GM15510 (cell line): Measurements from ENCODE around the gene NOL12.

Experiments
- POLR2A ChIP-seq: IDR thresholded peaks from 3 replicates; pipeline ENCODE4 v1.6.1; 2011; ENCODE audit warnings: borderline replicate concordance; ENCODE audit not compliant: insufficient read length; ENCODE audit errors: extremely low read depth

NOL12 gene

DNA sequence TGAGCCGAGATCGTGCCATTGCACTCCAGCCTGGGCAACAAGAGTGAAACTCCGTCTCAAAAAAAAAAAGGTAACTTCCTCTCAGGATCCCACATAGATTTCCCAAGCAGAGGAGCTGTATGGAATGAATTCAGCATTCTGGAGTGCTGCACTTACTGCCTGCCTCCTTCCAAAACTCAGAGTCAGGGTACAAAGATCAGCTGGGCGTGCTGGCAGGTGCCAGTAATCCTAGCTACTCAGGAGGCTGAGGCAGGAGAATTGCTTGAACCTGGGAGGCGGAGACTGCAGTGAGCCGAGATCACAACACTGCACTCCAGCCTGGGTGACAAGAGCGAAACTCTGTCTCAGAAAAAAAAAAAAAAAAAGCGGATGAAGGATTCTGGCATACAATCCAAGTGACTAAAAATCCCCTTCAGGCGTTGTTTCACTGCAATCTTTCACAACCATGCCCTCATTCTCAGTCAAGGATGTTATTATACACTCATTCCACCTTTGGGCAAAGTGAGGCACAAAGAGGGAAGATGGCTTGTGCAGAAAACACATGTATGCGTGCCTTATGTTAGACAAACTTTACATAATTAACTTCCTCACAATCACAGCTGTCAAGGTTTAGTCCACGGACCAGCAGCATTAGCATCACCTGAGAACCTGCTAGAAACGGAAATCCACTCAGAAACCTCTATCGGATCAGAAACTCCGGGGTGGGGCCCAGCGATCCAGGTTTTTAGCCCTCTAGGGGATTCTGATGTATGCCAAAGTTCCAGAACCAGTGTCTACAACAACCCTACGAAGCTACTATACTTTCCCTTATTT, 1.1 kb upstream of the NOL12 start:
- TF ChIP-seq POLR2A: no peak

DNA sequence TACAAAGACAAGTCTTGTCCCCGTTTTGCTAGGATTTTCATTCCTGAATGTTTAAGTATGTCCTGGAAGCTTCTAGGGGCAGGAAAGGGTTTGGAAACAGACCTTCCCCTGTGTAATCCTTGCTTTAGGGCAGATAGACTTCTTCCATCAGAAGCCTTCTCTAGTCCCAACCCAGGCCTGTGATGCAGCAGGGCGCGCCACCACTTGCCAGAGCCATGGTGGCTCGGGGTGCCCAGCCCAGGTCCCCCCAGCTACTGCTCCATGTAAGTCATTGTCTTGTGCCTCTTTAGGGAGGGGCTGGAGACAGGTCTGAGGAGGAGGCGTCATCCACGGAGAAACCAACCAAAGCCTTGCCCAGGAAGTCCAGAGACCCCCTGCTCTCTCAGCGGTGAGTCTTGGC, 4.3 kb downstream of the NOL12 start:
- TF ChIP-seq POLR2A: no peak

DNA sequence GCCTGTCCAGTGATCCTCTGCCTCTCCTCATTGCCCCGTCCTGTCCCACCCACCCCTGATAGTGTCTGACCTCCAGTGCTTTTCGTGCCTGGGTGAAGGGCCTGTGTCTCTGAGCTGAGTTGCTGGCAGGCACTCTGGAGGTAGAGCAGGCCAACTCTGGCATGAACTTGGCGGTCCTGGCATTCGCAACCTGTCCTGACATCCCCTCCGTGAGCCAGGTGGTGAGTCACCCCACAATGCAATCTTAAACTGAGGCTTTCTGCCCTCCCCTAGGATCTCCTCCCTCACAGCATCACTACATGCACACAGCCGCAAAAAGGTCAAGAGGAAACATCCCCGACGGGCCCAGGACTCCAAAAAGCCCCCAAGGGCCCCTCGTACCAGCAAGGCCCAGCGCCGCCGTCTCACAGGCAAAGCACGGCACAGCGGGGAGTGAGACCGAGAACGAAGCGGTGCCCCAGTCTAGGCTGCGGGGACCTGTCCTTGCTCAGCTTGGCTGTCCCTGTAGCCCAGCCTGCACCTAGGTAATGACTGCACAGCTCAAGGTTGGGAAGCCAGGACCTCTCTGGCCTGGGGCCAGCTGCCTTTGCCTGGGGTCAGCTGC, 4.9 kb downstream of the NOL12 start:
- TF ChIP-seq POLR2A: no peak

DNA sequence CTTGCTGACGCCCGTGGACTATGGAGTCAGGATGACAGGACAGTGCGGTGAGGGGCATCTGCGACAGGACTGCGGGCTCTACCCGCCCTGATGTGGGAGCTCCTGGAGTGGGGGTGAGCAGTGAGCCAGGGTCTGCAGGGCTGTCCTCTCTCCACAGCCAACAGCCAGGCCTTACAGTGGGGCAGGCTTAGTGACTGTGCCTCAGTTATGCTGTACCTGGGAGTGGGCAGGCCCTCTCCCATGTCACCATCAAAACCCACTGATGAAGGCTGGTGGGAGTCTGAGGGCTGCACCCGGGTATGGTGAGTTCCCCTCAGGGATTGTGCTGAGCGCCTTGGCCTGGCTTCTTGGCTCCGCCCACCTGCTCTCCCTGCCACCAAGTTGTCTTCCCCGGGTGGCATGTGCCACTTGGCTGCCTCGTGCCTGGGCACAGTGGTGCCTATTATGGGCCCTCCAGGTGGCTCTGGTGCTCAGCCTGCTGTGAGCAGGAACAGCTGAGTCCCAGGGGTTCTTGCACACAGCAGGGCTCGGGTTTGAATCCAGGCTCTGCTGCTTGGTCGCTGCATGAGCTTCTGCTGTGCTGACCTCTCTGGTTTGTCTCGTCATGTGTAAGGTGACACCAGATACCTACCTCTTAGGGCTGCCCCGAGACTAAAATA, 6.6 kb downstream of the NOL12 start:
- no peak for TF ChIP-seq POLR2A

DNA sequence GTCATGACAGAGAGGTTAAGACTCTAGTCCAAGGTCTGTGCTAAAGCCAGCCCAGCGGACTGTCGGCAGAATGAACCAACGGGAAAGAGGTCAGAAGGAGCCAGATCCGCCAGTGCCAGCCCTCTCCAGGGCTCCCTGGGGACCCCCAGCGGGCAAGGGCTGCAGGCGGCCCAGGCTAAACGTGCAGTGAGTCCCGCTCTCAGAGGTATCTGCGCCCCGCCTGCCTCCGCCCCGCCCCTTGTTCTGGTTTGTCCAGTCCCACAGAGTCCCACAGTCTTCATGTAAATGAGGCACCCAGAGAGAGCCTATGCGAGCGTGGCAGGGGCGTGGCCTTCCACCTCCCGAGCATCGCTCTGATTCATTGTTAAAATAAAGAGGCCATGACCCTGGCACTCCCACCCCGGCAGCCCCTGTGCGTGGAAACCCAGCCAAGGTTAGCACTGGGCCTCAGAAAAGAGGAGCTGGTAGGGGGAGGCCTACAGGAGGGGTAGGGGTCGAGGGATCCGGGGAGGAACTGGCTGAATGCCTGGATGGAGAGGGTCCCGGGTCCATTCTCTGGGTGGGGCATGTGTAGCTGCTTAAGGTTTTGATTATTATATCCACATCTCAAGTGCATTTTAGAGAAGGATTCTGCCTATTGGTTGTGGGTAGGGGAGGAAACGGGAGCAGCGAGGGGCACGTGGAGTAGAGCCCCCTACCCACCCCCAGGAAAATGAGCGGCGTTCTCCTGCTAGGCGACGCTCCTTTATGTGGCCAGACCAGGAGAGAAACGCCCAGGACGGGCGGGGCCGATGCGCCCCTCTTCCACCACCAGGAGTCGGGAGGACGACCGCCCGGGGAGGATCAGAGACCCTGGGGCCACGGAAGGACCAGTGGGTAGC, 10.8 kb downstream of the NOL12 start, which contains the start of gene TRIOBP:
TSS of gene TRIOBP (plus strand) at position 392 of the 881 bp plus-strand sequence. CDS start 4,318 bp downstream, outside the sequence.
- no peak for TF ChIP-seq POLR2A

DNA sequence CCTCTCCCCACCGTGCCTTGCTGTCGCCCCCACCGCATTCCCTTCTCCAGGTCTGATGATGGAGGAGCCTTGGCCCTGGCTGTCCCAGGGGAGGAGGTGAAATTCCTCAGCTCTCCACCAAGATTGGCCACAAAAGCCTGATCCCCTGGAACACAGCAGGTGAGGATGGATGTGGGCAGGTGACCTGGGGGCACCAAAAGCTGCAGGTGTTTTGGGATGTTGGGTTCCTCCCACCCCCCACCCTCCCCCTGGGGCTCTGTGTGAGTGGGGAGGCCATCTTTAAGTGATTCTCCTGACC, 11.3 kb downstream of the NOL12 start:
- no peak for TF ChIP-seq POLR2A

DNA sequence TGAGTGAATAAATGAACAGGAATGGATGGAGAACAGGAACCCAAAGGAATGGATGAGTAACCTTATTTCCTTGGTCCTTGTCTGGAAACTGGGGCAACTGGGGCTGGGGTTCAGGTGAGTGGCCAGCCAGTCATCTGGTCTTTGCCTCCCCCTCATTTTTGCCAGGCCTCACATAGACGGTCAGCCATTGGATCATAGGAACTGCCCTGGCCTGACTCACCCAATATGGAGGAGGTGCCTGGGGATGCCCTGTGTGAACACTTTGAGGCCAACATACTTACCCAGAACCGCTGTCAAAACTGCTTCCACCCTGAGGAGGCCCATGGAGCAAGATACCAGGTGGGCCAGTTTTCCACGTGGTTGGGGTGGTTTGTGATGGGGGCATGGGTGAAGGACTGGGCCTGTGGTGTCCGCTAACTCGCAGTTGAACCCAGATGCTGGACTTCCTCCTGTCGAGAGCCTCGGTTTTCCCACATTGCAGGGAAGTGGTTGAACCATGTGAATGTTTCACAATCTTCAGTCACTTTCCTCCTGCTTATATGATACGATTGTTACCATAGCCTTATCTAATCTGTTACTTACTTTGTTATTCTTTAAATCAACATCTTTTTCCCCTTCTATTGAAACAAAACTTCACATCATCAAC, 15.1 kb downstream of the NOL12 start:
- TF ChIP-seq POLR2A: no peak

DNA sequence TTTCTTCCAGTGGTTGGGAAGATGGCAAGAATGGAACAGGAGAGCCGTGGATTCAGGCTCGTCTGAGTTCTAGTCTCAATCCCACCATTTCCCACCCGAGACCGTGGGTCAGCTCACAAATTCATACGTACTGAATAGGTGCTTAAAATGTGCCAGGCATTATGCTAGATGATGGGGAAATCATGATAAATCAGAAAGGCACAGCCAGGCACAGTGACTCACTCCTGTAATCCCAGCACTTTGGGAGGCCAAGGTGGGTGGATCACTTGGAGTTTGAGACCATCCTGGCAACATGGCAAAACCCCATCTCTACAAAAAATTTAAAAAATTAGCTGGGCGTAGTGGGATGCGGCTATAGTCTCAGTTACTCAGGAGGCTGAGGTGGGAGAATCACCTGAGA, 17.8 kb downstream of the NOL12 start:
- TF ChIP-seq POLR2A: no peak

DNA sequence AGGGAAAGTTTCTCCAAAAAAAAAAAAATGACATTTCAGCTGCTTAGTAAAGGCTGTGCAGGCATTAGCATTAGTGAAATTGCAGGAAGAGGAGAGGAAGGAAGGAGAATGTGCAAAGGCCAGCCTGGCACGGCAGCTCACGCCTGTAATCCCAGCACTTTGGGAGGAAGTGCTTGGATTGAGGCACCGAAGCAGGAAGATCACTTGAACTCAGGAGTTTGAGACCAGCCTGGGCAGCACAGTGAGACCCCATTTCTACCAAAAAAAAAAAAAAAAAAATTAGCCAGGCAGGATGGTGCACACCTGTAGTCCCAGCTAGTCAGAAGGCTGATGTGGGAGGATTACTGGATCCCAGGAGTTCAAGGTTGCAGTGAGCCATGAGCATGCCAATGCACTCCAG, 18.5 kb downstream of the NOL12 start:
- TF ChIP-seq POLR2A: no peak

DNA sequence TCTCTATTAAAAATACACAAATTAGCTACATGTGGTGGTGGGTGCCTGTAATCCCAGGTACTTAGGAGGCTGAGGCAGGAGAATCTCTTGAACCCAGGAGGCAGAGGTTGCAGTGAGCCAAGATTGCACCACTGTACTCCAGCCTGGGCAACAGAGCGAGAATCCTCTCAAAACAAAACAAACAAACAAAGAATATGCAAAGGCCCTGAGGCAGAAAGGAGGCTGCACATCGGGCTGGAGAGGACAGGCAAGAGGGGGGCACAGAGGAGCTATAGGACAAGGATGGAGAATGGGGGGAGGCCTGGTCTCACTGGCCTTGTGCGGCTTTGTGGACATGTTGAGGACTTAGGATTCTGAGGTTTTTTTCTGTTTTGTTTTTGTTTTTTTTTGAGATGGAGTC, 19.1 kb downstream of the NOL12 start:
- no peak for TF ChIP-seq POLR2A

DNA sequence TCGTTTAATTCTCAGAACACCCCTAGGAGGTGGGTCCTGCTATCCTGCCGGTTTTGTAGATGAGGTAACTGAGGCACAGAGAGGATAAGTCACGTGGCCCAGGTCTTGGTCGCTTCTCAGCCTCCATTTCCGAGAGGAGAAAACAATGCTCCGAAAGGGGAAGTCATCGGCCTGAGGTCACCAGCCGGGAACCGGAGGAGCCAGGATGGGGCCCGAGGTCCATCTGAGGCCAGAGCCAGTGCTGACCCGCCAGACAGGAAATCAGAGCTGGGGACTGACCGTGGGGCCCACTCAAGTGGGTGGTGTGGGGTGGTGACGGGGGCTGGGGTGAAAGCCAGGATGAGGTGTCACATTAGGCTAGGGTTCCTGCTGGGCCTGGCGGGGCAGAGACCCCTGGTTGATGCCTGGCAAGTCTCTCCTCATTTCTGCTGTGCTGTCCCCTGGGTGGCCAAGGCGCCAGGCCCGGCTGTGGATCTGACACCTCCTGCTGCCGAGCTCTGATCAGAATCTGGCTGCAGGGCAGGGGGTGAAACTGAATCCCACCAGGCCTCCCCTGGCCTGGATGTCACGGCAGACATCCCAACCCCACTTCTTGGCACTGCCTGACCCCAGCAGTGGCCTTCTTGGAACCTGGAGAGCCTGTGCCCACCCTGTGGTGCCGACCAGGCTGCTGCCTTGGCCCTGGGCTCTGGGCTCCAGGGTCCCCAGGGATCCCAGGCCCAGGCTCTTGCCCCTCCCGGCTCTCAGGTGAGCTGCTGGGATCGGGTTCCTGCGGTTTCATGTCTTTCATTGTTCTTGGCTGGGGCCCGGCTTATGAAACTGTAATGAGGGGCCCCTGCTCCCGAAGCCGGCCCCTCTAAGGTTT, 22.7 kb downstream of the NOL12 start:
- TF ChIP-seq POLR2A: no peak

DNA sequence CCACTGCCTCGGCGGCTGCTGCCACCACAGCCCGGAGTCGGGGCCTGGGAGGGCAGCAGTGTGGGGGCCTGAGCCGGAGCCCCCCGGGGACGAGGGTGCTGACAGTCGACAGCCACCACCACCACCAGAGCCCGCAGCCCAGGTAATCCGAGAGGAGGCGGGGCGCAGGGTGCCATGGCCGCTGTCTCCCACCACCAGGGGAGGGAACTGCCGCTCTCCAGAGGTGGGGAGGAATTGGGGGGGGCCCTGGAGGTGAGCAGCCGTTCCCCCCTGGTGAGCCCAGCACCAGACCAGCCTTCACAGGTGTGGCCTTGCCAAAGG, 23.3 kb downstream of the NOL12 start:
- no peak for TF ChIP-seq POLR2A

DNA sequence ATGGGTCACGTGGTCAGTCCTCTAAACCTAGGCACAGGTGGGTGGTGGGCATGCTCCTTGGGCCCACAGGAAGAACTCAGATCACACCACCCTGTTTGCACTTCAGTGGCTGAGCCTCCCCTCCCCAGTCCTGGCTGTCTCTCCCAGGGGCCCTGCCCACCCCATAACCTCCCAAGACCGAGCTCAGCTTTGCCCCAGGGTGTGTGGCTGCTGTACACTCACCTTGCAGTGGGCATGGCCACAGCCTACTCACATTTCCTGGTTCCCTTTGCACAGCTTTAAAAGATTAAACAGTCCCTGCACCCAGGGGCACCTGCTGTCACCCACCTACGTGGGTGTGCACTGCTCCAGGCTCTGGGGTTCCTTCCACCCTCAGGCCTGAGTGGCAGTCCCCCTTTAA, 24.5 kb downstream of the NOL12 start:
- TF ChIP-seq POLR2A: no peak

DNA sequence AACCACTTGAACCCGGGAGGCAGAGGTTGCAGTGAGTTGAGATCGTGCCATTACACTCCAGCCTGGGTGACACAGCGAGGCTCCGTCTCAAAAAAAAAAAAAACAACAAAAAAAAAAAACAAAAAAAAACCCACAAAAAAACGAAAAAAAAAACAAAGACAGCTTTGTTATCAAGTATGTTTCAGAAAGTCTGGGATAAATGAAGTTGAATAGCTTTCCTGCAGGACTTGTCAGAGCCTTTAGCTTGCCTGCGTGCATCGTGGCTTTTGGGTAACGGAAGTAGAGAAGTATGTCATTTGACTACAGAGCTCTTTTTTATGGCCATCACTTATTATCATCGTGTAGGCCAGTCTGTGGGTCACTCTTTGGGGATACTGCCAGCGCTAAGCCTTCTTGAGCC, 25.3 kb downstream of the NOL12 start:
- TF ChIP-seq POLR2A: no peak
